ENCODE data around the gene ERG28. TPM values are rescaled to one million over a fixed set of nuclear protein-coding genes. Genes with fewer than 3 reads are reported as not detected.

Gene ERG28
- total and polyA plus RNA-seq, 4 donors = 13.6 to 67.2 (median 40.2) TPM

- Histone ChIP-seq H3K9ac (ENCODE audit: insufficient read depth in 1 of 2, low read length in 2 of 2) (no peak overlapping the region), H3K27me3 (ENCODE audit: control insufficient read depth in 3 of 3, insufficient read depth in 3 of 3, low read length in 2 of 3) (no peaks in the 10 kb centered on the region), H3K4me3 (no peak overlapping the region), H3K27ac (ENCODE audit: low read depth in 1 of 2, low read length in 1 of 2) (peak overlapping the region in 1 of 2 donors; percentile 85), H3K36me3 (ENCODE audit: control insufficient read depth in 4 of 4, insufficient read depth in 4 of 4, low read length in 4 of 4) (no peaks in the 10 kb centered on the region), H3K4me1 (ENCODE audit: control insufficient read depth in 5 of 5, insufficient read depth in 5 of 5, low read length in 5 of 5) (peaks cover 0 to 7% (median 1%) of the 10 kb centered on the region in 5 donors), H3K9me3 (ENCODE audit: control insufficient read depth in 4 of 4, insufficient read depth in 3 of 4, low read length in 3 of 4) (peaks cover 0 to 7% (median 0%) of the 10 kb centered on the region in 4 donors)
- TF ChIP-seq CTCF (IDR thresholded peaks at IDR 0.05; ENCODE audit: control extremely low read depth, extremely low read depth) = no peak
- DNase-seq (no peak), ATAC-seq (ENCODE audit: insufficient read depth, low FRiP score) (no peak)
- 58 to 69% methylated on average over 4 of the region's 4 CpGs for WGBS, 2 donors
Observed at GRCh38 chr14:75610834-75611233, 49.8 kb downstream of the ERG28 start.

DNA sequence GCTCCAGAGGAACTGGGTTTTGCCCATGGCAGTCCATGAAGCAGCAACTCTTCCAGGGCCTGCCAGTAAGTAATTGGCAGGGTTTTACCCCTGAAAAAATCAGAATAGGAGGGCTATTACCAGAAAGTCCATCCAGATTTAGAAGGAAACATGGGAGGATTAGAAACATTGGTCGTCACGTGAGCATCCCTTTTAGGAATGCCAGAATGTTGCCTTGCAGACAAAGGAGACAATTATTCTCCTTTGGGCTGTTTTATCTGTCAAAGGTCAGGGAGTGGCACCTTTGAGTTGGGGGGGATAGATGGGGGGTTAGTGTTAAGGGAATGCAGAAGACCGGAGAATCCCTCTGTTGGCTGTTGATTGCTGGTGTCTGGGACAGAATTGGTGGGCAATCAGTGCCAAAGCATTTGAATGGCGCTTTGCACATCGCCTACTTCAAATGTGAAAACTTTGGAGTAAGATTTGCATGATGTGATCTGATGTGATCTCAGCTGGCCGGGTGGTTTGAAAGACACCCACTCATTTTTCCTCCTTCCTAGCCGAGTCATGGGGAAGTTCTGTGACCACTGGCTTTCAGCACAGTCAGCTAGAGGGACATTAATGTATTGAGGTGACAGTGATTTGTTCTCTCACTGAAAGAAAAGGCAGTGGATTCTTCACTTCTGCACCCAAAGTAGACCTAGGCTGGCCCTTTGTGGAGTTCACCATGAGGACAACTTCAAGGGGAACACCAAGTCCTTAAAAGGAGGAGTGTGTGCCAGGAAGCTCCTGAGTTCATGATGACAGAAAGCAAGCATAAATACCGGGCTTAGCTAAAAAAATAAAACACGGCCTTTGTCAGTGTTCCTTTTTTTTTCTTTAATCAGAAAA, 50.8 kb downstream of the ERG28 start:
- Histone ChIP-seq H3K4me3 (no peak overlapping the region), H3K36me3 (ENCODE audit: control insufficient read depth in 4 of 4, insufficient read depth in 4 of 4, low read length in 4 of 4) (no peaks in the 10 kb centered on the region), H3K27me3 (ENCODE audit: control insufficient read depth in 3 of 3, insufficient read depth in 3 of 3, low read length in 2 of 3) (no peaks in the 10 kb centered on the region), H3K4me1 (ENCODE audit: control insufficient read depth in 5 of 5, insufficient read depth in 5 of 5, low read length in 5 of 5) (peaks cover 0 to 11% (median 5%) of the 10 kb centered on the region in 5 donors), H3K27ac (ENCODE audit: low read depth in 1 of 2, low read length in 1 of 2) (peak overlapping the region in 1 of 2 donors; percentile 48), H3K9ac (ENCODE audit: insufficient read depth in 1 of 2, low read length in 2 of 2) (no peak overlapping the region), H3K9me3 (ENCODE audit: control insufficient read depth in 4 of 4, insufficient read depth in 3 of 4, low read length in 3 of 4) (peaks cover 0 to 7% (median 0%) of the 10 kb centered on the region in 4 donors)
- 64 to 66% methylated on average over 9 of the region's 9 CpGs for WGBS, 2 donors
- peak in 1 of 3 donors; percentile 23 for DNase-seq
- peak; percentile 23 for ATAC-seq (ENCODE audit: insufficient read depth, low FRiP score)
- no peak for TF ChIP-seq CTCF (IDR thresholded peaks at IDR 0.05; ENCODE audit: control extremely low read depth, extremely low read depth)

GRCh38 chr14:75609116-75609515, 51.6 kb downstream of the ERG28 start:
- Histone ChIP-seq H3K9me3 (ENCODE audit: control insufficient read depth in 4 of 4, insufficient read depth in 3 of 4, low read length in 3 of 4) (peaks cover 0 to 7% (median 0%) of the 10 kb centered on the region in 4 donors), H3K27ac (ENCODE audit: low read depth in 1 of 2, low read length in 1 of 2) (no peak overlapping the region), H3K4me3 (no peak overlapping the region), H3K27me3 (ENCODE audit: control insufficient read depth in 3 of 3, insufficient read depth in 3 of 3, low read length in 2 of 3) (no peaks in the 10 kb centered on the region), H3K36me3 (ENCODE audit: control insufficient read depth in 4 of 4, insufficient read depth in 4 of 4, low read length in 4 of 4) (no peaks in the 10 kb centered on the region), H3K4me1 (ENCODE audit: control insufficient read depth in 5 of 5, insufficient read depth in 5 of 5, low read length in 5 of 5) (peaks cover 0 to 11% (median 5%) of the 10 kb centered on the region in 5 donors), H3K9ac (ENCODE audit: insufficient read depth in 1 of 2, low read length in 2 of 2) (no peak overlapping the region)
- DNase-seq (no peak), ATAC-seq (ENCODE audit: insufficient read depth, low FRiP score) (no peak)
- 82 to 91% methylated on average over 4 of the region's 4 CpGs for WGBS, 2 donors
- no peak for TF ChIP-seq CTCF (IDR thresholded peaks at IDR 0.05; ENCODE audit: control extremely low read depth, extremely low read depth)
